HUES48 (cell line): ENCODE results near the gene SCAF1.

Source experiments
- H3K27ac ChIP-seq: one replicate; pipeline ENCODE4 v1.7.0; 2013; ENCODE audit warnings: low read depth, low read length, inconsistent platforms
- H3K27me3 ChIP-seq: 2 replicates; pipeline ENCODE4 v1.6.1; 2013; ENCODE audit warnings: mild to moderate bottlenecking, low read length; ENCODE audit not compliant: control insufficient read depth, insufficient read depth
- H3K36me3 ChIP-seq: 2 replicates; pipeline ENCODE4 v1.6.1; 2013; ENCODE audit warnings: low read length; ENCODE audit not compliant: control insufficient read depth, insufficient read depth
- H3K4me1 ChIP-seq: 2 replicates; pipeline ENCODE4 v1.6.1; 2013; ENCODE audit warnings: mild to moderate bottlenecking, low read length; ENCODE audit not compliant: control insufficient read depth, insufficient read depth
- H3K4me3 ChIP-seq: 2 replicates; pipeline ENCODE4 v1.5.1; 2013; ENCODE audit warnings: mild to moderate bottlenecking, low read depth, low read length
- H3K9ac ChIP-seq: 2 replicates; pipeline ENCODE4 v1.6.1; 2013; ENCODE audit warnings: mild to moderate bottlenecking, low read depth, low read length, moderate library complexity
- H3K9me3 ChIP-seq: 2 replicates; pipeline ENCODE4 v1.6.1; 2013; ENCODE audit warnings: low read length; ENCODE audit not compliant: control insufficient read depth, insufficient read depth

SCAF1 gene

DNA sequence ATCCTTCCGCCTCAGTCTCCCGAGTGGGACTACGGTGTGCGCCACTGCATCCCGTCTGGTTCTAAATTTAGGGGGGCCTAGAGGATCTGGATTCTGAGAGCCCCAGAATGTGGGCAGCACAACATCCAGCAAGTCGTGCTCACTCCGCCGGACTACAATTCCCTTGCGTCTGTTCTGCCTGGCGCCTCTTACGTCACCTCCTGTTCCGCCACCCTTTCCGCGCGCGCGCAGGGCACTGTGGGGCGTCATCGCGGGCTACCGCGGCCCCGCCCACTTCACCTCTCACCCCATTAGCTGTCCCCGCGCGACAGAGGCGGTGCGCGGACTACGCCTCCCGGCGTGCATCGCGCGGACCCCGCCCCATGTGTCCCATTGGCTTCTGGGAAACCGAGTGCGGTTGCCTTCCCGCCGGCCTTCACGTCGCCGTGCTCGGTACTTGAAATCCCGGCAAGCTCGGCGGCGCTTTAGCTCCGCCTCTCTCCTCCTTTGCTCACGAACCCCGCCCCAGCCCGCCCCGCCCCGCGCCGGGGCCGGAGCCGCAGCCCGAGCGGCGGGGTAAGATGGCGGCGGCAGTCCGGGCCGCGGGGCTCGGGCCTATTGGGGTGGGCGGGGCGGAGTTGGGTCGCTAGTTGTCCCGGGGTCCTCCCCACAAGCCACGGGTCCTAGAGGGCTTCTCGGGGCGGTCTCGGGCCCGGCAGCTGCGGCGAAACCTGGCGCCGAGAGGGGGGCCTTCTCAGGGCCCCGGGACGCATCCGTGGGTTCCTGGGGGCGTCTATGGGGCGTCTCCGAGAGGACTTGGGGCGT is at the start of gene SCAF1:
SCAF1 (plus strand) TSS at position 522 of the 804 bp plus-strand sequence. CDS start 2,818 bp downstream, outside the sequence.
- Histone ChIP-seq H3K27me3 (no peaks in the 10 kb centered on the region), H3K4me3 (peak within 1 kb of the TSS; percentile 93), H3K9ac (peak within 1 kb of the TSS; percentile 90), H3K4me1 (peaks cover 26% of the 10 kb centered on the region), H3K27ac (peak within 1 kb of the TSS; percentile 100), H3K9me3 (no peaks in the 10 kb centered on the region), H3K36me3 (peaks cover 22% of the 10 kb centered on the region)

GRCh38 chr19:49592486-49593232 is 49.4 kb upstream of the SCAF1 start:
- peak overlapping the region; percentile 99 for H3K27ac ChIP-seq
- peak overlapping the region; percentile 75 for H3K4me3 ChIP-seq
- H3K36me3 ChIP-seq, result peaks cover 36% of the 10 kb centered on the region
- peaks cover 6% of the 10 kb centered on the region for H3K4me1 ChIP-seq
- peak overlapping the region; percentile 86 for H3K9ac ChIP-seq
- H3K9me3 ChIP-seq, result no peaks in the 10 kb centered on the region
- no peaks in the 10 kb centered on the region for H3K27me3 ChIP-seq

DNA sequence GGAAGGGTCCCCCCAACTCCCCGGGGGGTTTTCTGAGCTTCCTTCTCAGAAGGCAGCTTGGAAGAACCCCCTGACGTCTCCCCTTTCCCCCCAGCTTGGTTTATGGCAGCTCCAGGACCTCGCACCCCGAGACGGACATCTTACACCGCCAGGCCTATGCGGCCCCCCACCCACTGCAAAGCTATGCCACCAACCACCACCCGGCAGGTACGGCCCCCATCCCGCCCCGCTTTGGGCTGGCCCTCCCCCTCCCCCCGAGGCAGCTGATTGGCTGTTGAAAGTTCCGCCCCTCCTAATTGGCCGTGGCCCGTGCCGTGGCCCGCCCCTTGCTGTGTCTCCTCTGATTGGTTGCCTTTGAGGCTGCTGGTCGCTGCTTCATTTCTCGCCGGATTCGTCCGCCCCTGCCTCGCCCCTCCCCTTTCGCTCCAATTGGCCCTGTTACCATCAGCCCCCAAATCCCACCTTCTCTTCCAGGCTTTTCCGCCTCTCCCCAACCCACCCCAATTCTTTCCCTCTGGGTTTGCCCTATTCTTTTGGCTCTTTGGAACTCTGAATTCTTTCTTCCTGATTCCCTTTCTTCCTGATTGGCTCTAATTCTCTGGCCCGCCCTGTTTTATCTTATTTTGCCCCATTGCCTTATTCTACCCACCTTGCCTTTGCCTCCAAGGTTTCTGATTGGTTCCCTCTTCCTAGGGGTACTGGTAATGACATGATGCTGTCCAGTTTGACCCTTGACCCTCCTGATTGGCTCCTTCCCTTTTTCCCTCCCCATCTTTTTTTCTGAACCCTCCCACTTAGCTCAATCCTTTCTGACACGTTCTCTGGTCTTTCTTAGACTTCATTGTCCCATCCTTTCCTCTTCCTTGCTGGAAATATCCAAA is 48.5 kb upstream of the SCAF1 start:
- no peak overlapping the region for H3K9ac ChIP-seq
- H3K27me3 ChIP-seq, result no peaks in the 10 kb centered on the region
- H3K36me3 ChIP-seq, result peaks cover 42% of the 10 kb centered on the region
- H3K4me1 ChIP-seq, result peaks cover 6% of the 10 kb centered on the region
- H3K4me3 ChIP-seq, result peak overlapping the region; percentile 75
- peak overlapping the region; percentile 99 for H3K27ac ChIP-seq
- H3K9me3 ChIP-seq, result no peaks in the 10 kb centered on the region

DNA sequence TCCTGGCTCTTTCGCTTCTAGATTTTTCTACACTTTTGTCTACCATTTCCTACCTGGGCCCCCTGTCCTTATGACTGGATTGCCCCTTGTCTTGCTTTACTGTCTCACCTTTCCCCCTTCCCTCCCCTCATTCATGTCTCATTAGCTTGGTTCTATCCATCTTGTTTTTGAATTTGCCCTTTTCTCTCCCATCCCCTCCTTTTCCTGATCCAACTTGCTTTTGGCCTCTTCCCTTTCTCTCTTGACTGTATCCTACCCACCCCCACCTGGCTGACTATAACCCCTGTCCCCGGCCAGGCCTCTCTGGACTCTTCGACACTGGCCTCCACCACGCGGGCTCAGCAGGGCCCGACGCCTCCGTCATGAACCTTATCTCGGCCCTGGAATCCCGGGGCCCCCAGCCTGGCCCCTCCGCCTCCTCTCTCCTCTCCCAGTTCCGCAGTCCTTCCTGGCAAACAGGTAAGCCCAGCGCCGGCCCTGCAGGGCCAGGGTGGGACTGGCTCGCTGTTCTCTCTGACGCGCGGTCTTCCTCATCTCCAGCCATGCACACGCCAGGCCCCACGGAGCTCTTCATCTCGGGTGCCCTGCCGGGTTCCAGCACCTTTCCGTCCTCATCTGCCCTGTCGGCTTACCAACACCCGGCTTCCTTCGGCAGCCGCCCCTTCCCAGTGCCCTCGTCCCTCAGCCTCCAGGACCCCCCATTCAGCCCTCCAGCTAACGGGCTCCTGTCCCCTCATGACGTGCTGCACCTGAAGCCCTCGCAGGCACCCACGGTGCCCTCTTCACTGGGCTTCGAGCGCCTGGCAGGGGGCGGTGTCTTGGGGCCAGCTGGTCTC is 47.6 kb upstream of the SCAF1 start:
- no peak overlapping the region for H3K27ac ChIP-seq
- no peaks in the 10 kb centered on the region for H3K9me3 ChIP-seq
- no peaks in the 10 kb centered on the region for H3K27me3 ChIP-seq
- H3K4me1 ChIP-seq, result peaks cover 6% of the 10 kb centered on the region
- peaks cover 51% of the 10 kb centered on the region for H3K36me3 ChIP-seq
- no peak overlapping the region for H3K9ac ChIP-seq
- H3K4me3 ChIP-seq, result peak overlapping the region; percentile 46

- H3K4me1 ChIP-seq, result peaks cover 6% of the 10 kb centered on the region
- no peak overlapping the region for H3K27ac ChIP-seq
- peaks cover 59% of the 10 kb centered on the region for H3K36me3 ChIP-seq
- H3K9ac ChIP-seq, result no peak overlapping the region
- H3K27me3 ChIP-seq, result no peaks in the 10 kb centered on the region
- H3K4me3 ChIP-seq, result no peak overlapping the region
- H3K9me3 ChIP-seq, result no peaks in the 10 kb centered on the region
Measured at GRCh38 chr19:49594993-49595818, 46.8 kb upstream of the SCAF1 start.

DNA sequence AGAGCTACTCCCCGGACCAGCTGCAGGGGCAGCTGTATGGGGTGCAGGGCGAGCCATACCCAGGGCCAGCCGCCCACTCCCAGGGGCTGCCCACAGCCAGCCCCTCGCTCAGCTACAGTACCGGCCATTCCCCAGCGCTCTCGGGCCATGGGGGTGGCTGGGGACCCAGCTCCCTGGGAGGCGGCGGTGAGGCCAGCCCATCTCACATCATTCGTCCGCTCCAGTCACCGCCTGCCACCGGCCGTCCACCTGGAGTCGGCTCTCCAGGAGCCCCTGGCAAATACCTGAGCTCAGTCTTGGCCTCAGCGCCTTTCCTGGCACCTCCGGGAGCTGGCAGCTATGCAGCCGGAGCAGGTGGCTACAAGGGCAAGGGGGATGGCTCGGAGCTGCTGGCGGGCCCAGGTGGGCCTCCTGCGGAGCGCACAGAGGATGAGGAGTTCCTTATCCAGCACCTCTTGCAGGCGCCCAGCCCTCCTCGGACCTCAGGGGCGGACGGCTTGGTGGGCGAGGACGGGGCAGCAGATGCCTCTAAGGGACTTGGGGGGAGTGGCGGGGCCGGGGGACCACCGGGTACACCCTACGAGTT is 46.1 kb upstream of the SCAF1 start:
- no peak overlapping the region for H3K27ac ChIP-seq
- H3K4me3 ChIP-seq, result no peak overlapping the region
- H3K4me1 ChIP-seq, result peaks cover 6% of the 10 kb centered on the region
- no peaks in the 10 kb centered on the region for H3K9me3 ChIP-seq
- peaks cover 66% of the 10 kb centered on the region for H3K36me3 ChIP-seq
- H3K27me3 ChIP-seq, result no peaks in the 10 kb centered on the region
- no peak overlapping the region for H3K9ac ChIP-seq

DNA sequence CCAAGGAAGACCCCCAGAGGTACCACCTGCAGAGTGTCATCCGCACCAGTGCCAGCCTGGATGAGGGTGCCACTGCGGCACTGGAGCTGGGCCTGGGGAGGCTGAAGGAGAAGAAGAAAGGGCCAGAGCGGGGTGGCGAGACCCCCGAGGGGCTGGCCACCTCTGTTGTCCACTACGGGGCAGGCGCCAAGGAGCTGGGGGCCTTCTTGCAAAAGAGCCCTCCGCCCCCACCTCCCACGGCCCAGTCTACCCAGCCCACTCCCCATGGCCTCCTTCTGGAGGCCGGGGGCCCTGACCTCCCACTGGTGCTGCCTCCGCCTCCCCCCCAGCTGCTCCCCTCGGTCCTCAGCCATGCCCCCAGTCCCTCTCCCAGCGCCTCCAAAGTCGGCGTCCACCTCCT is 45.6 kb upstream of the SCAF1 start:
- H3K4me1 ChIP-seq, result peaks cover 6% of the 10 kb centered on the region

GRCh38 chr19:49596954-49597702 is 44.9 kb upstream of the SCAF1 start:
- H3K27me3 ChIP-seq, result no peaks in the 10 kb centered on the region
- H3K9me3 ChIP-seq, result no peaks in the 10 kb centered on the region
- H3K27ac ChIP-seq, result no peak overlapping the region
- peaks cover 6% of the 10 kb centered on the region for H3K4me1 ChIP-seq
- no peak overlapping the region for H3K9ac ChIP-seq
- peaks cover 77% of the 10 kb centered on the region for H3K36me3 ChIP-seq
- H3K4me3 ChIP-seq, result no peak overlapping the region

More for the DNA sequence above, 45.6 kb upstream of the SCAF1 start:
- Histone ChIP-seq H3K9me3 (no peaks in the 10 kb centered on the region), H3K36me3 (peaks cover 71% of the 10 kb centered on the region), H3K27me3 (no peaks in the 10 kb centered on the region), H3K27ac (no peak overlapping the region), H3K4me3 (no peak overlapping the region), H3K9ac (no peak overlapping the region)

DNA sequence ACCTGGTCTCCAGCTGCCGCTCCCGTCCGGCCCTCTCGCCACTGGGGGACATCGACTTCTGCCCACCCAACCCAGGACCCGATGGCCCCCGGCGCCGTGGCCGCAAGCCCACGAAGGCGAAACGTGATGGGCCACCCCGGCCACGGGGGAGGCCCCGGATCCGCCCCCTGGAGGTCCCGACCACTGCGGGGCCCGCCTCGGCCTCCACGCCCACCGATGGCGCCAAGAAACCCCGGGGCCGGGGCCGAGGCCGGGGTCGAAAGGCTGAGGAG is 44.4 kb upstream of the SCAF1 start:
- H3K9ac ChIP-seq, result no peak overlapping the region
- H3K4me1 ChIP-seq, result peaks cover 6% of the 10 kb centered on the region
- no peaks in the 10 kb centered on the region for H3K27me3 ChIP-seq
- H3K9me3 ChIP-seq, result no peaks in the 10 kb centered on the region
- no peak overlapping the region for H3K4me3 ChIP-seq
- H3K36me3 ChIP-seq, result peaks cover 82% of the 10 kb centered on the region
- no peak overlapping the region for H3K27ac ChIP-seq
